ENCODE results near the gene ITGA8.

ITGA8 gene

DNA sequence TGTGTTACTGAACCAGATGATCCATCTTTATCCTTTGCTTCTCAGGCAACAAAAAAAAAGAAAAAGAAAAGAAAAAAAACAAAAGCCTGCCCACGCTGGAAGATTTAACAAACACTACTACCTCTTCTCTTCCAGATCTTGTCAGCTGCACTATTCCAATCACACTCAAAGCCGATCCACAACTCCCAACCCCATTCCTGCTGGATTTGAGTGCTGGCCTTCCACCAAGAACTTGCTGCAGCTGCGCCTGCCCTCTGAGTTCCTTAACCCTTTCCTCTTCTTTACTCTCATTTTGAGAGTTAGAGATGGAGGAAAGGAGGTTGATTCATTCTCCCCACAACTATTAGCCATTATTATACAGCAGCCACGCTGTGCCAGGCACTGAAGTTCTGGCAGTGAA is 16.0 kb upstream of the ITGA8 start:
- no peak for DNase-seq (ENCODE audit: low read depth in 2 of 3, low spot score in 2 of 3)

DNA sequence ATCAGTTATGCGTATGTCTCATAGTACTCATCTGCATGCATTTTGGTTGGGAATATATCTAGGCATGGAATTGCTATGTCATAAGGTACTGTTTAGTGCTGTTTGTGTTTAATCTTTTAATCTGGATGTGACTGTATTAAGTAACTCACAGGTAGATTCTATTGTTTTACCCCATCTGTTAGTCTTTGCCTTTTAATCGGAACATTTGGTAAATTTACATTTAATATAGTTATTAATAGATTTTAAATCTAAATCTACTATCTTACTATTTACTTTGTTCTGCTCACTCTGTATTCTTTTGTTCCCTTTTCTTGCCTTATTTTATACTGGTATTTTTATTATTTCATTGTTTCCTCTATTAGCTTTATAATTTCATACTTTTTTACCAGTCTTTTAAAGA is 10.6 kb upstream of the ITGA8 start:
- DNase-seq (ENCODE audit: low read depth in 2 of 3, low spot score in 2 of 3) = no peak

DNA sequence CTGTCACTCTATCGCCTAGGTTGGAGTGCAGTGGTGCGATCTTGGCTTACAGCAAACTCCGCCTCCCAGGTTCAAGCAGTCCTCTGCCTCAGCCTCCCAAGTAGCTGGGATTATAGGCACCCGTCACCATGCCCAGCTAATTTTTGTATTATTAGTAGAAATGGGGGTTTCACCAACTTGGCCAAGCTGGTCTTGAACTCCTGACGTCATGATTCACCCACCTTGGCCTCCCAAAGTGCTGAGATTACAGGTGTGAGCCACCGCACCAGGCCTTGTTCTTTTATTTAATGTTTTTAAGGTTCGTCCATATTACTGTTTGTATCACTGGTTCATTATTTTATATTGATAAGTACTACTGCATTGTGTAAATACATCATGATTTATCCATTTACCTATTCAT is 10.2 kb upstream of the ITGA8 start:
- DNase-seq (ENCODE audit: low read depth in 2 of 3, low spot score in 2 of 3) = no peak

DNA sequence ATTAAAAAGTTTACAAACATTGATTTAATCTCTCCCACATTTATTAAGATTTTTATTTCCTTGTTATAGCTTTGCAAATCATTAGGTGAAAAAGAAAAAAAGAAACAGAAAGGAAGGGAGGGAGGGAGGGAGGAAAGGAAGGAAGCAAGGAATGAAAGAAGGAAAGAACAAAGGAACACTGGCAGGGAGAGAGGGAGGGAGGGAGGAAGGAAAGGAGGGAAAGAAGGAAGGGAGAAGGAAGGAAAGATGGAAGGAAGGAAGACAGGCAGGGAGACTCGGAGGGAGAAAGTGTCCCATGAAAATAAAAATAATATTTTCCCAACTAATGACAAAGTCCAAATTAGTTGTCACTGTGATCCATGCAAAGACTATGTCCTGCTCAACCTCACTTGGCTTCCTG is 6.3 kb upstream of the ITGA8 start:
- no peak for DNase-seq (ENCODE audit: low read depth in 2 of 3, low spot score in 2 of 3)

DNA sequence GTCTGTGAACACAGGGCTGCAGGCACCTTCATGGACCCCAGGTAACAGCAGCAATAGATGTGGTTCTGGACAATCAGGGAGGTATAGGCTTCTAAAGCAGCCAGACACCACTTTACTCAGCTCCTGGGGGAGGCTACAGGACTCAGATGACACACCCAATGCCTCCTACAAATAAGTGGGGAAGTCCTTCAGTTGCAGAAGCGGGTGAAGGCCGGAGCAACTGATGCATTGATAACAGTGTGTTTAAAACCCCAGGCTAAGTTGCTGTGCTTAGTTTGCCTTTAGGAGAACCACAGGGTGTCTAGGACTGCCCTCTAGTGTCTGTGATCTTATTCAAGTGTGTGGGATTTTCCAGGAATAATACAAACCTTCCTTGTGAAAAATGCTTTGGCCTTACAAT is 5.9 kb upstream of the ITGA8 start:
- no peak for DNase-seq (ENCODE audit: low read depth in 2 of 3, low spot score in 2 of 3)

DNA sequence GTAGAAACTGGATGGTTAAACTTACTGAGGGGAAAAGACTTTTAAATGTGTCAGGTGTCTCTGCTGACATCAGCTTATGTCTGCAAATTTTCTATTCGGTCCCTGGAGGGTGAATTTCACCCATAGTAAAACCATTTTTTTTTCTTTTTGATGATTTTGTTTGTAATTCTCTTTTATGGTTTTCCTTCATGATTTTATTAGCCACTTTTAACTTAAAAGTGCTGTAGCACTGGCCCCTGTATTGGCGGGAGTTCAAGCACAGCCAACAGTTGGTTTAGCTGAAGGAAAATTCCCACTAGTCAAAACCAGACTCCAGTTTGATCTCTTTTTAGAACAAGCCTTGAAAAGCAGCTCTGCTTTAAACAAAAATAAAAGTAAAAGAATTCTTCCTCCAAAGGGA is 5.0 kb upstream of the ITGA8 start:
- no peak for DNase-seq (ENCODE audit: low read depth in 2 of 3, low spot score in 2 of 3)

DNA sequence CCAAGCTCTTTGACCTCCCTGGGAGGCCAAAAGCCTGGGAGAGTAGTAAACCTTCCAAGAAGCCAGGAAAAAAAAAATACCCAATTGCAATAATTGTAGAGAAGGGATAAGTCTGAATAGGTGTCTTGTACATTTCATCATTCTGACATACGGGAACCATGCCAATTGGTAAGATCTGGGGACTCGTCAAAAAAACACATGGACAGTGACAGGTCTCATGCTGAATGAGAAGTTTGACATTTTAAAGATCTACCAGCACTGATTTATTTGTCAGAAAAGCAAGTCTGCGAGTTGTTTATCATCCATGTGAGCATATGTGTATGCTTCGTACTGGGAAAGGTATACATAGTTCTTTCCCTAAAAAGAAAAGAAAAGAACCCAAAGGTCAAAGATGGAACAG is 4.1 kb upstream of the ITGA8 start:
- DNase-seq (ENCODE audit: low read depth in 2 of 3, low spot score in 2 of 3) = no peak

DNA sequence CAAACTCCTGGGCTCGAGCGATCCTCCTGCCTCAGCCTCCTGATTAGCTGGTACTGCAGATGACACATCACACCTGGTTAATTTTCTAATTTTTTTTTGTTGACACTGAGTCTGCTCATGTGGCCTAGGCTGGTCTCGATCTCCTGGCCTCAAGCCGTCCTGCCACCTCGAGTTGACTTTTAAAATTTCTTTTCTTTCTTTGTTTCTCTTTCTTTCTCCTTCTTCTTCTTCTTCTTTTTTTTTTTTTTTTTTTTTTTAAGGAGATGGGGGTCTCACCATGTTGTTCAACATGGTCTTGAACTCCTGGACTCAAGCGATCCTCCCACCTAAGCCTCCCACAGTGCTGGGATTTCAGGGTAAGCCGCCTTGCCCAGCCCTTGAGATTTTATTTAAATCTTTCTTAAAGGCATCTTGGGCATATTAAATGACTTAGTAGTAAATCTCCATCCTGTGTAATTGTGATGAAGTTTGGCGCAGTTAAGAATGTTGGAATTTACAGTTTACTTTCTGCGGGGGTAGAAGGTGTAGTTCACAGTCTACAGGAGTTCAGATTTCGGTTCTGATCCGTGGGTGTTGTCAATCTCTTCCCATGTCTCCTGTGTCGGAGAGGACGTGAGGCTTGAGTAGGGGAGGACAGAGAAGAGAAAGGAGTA is 1.0 kb upstream of the ITGA8 start:
- no peak for DNase-seq (ENCODE audit: low read depth in 2 of 3, low spot score in 2 of 3)

DNA sequence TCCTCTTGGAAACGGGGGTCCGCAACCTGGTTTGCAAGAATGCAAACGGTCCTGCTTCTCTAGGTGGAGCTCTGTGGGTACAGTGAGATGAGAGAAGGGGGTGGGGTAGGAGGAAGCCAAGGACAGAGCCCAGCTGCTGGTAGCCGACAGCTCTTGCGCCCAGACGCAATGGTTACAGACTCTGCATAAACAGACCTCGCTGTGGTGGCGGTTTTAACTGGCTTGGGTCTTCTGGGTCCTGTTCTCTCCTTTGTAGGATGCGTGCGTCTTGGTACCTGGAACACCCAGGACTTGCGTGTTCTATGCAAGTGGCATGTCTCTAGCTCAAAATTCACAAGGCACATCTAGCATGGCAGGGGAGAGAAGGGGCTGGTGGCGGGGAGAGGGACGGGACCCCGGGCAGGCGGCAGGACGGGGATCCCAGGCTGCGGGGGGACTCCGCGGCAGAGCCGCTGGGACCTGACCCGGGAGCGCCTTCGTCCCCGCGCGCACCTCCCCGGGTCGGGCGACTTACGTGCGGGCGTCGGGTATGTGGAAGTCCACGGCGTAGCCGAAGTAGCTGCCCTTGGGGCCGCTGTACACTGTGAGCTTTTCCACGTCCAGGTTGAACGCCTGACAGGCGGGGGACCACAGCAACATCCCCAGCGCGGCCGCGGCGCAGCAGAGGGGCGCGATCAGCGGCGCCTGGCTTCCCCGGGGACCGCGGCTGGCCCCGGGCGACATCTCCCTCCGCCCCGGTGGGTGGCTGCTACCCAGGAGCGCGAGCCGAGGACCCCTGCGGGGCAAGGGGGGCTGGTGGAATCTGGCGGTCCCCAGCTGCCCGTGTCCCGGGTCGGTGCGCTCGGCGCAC is 448 bp downstream of the ITGA8 start:
- no peak for DNase-seq (ENCODE audit: low read depth in 2 of 3, low spot score in 2 of 3)

DNA sequence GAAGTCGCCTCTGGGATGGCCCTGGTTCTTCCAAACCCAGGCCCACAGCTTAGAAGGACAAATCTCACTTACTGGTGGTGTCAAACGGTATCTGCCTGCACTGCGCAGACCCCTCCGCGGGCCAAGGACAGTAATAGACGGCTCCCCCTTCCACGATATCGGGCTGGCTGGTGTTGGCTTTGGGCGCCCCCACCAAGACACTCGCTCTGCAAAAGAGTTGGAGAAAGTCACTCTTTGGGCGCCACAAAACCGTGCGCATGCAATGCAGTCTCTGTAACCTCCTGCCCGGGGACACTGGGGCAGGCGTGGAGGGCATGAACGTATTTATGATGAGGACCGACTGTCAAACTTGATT is 1.1 kb downstream of the ITGA8 start:
- no peak for DNase-seq (ENCODE audit: low read depth in 2 of 3, low spot score in 2 of 3)

DNA sequence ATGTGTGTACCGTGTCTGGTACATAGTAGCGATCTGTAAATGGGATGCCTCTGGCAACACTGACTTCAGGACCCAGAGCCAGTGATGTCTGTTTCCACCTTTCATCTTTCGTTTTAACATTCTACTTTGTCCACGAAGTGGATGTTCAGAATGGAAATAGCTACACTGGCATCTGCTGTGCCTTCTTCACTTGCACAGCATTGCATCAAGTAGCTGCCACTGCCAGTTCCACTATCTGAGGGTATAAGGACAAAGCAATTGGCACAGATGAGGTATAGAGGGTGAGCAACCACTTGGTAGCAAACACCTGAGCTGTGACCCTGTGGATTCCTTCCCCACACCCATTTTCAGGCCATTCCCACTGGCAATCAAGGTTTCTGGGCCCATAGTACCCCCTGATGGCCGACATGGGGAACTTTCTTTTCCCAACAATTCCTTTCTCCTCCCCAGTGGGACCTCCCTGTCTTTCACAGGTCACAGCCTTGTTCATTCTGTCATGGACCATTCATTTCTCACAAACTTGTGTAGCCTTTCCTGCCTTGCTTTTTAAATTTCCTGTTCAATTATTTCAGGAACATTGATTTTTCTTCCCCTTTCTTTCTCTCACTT is 4.0 kb downstream of the ITGA8 start:
- no peak for DNase-seq (ENCODE audit: low read depth in 2 of 3, low spot score in 2 of 3)

DNA sequence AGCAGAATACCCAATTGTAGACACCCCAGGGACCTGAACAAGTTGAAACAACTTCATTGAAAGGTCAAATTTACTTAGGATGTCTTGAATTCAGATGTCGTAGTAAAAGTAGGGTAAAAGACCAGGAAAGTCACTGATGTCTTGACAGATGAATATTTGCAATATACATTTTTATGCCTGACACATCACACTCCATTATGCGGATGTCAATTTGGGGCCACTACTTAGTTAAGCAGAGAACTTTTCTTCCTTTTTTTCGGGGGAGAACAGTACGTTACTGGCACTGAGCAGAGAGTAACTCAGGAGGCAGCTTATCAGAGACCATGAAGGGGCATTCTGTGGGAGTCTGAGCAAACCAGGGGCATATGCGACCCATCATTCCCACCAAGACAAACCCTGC is 4.9 kb downstream of the ITGA8 start:
- DNase-seq (ENCODE audit: low read depth in 2 of 3, low spot score in 2 of 3) = no peak

DNA sequence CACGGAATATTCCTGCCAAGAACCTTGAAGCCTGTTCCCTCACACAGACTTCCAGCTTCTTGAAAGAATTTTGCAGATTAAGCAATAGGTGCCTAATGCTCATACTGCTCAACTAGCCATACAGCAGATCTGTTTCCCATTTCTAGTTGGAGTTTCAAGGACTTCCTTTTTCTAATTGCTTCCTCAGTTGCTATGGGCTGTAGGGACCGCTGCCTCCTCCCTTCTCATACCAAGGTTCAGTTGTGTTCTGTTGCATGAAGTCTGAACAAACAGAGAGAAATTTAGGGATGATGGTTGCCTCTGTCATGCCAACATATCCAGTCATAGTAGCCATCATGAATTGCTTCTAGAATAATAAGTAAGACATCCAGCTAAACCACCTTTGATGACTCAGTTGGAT is 6.8 kb downstream of the ITGA8 start:
- DNase-seq (ENCODE audit: low read depth in 2 of 3, low spot score in 2 of 3) = no peak

DNA sequence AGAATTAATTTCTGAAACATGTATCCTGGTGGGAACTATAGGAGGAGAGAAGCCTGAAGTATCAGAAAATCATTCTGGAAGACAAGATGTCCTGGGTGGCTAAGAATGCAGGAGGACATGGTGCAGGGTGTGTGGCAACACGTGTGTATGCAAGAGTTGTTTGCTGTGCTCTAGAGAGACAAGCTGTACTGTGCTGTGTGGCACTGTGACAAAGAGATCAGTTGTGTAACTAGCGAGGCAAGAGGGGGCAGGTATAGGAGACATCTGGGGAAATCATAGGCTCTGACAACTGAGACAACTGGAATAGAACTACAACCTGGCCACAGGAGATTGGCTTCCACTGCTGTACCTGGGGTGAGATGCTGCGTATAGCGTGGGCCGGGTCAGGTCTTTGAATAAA is 9.3 kb downstream of the ITGA8 start:
- no peak for DNase-seq (ENCODE audit: low read depth in 2 of 3, low spot score in 2 of 3)

DNA sequence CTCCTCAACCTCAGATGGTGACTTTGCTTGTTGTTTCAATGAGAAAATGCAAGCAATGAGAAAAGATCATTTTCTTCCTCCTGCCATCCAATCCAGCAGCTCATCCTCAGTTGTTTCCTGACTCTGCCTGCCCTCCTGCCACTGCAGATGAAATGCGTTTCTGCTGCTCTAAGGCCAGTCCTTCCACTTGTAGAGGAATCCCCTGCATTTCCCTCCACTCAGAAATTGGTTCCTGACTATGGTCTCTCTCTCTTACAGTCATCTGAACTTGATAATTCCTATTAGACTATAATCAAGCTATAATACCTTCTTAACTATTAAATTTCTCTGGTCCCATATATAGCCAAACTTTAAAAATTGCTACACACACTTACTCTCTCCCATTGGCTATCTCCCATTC is 14.4 kb downstream of the ITGA8 start:
- no peak for DNase-seq (ENCODE audit: low read depth in 2 of 3, low spot score in 2 of 3)

DNA sequence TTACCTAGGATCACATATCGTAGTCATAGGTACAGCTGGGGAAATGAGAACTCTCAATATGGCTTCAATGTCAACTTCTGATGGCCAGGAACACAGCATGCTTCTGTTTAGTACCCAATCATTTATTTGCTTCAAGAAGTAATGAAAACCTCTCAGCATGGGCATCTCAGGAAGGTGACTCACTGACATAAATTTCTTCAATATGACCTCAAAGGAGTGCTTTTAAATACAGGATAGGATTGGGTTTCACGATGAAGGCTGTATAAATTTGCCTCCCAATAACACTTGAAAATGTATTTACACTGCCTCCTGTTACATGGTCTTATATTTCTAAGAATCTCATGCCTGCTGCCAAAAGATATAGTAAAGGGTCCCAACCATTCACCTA is 15.1 kb downstream of the ITGA8 start:
- DNase-seq (ENCODE audit: low read depth in 2 of 3, low spot score in 2 of 3) = no peak

DNA sequence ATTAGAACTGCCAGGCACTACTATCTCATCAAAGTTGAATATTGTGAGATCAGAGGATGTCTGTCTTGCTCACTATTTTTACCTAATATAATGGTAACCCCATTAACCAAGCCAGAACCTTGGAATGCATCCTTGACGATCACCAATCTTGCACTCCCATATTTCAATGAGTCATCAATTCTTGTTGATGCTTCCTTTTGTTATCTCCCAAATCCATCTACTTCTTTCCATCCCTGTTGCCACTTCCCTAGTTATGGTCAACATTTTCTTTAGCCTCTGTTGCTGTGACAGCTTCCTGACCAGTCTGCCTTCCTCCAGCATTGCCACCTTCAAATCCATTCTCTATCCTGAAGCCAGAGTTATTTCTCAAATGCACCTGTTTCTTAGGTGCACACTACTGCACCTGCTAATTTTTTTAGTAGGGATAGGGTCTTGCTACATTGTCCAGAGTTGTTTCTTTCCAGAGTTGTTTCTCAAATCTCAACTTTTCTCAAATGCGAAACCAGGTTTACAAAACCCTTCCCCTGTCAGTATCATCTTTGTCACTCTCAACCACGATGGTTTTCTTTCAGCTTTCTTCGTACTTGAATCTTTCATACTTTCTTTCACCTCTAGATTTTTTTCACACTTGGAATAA is 15.7 kb downstream of the ITGA8 start:
- DNase-seq (ENCODE audit: low read depth in 2 of 3, low spot score in 2 of 3) = no peak

DNA sequence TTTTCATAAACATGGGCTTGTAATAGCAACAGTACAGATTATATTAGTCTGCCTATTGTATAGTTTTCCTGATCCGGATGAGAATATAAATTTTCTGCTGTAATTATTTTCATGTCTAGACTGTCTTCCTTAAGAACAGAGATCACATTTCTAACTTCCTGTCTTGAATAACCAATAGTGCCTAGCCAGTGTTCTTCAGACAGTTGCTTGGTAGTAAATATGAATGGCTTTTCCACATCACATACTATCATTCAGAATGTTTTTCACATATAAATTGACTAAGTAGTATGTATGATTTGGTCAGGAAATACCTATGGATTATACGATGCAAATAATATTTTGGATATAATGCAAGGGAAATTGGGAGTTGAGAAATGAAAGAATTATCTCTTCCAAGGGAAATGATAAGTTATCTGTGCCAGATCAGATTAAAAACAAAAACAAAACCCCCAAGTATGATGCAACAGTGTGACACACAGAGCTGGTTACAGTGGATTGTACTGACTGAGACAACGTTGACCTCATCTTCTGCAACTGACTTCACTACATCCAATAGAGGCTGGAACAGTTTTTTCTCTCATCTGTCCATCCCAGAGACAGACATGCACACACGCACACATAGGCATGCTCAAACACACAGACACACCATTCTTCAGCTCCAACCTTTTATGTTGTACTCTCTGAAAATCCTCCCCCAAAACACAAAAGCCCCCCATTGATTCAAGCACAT is 16.4 kb downstream of the ITGA8 start:
- no peak for DNase-seq (ENCODE audit: low read depth in 2 of 3, low spot score in 2 of 3)

DNA sequence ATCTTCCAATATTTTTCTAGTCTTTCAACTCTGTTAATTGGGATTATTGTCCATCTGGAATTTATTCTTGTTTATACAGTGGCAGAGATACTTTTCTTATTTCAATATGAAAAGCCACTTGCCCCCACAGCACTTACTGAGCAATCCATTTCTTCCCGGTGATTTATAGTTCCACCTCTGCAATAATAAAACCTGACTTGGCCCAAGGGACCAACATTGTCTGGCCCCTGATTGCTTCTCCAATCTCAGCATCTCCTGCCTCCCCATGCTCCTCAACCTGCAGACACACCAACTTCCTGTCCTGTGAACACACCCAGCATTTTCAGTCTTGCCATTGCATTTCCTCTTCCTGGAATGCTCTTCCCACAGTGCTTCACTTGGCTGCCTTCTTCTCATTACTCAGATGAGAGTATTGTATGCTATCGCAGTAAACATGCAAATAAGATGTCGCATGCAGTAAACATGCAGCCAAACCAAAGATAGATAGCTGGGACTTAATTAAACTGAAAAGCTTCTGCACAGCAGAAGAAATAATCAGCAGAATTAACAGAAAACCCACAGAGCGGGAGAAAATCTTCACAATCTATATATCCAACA is 19.5 kb downstream of the ITGA8 start:
- no peak for DNase-seq (ENCODE audit: low read depth in 2 of 3, low spot score in 2 of 3)

DNA sequence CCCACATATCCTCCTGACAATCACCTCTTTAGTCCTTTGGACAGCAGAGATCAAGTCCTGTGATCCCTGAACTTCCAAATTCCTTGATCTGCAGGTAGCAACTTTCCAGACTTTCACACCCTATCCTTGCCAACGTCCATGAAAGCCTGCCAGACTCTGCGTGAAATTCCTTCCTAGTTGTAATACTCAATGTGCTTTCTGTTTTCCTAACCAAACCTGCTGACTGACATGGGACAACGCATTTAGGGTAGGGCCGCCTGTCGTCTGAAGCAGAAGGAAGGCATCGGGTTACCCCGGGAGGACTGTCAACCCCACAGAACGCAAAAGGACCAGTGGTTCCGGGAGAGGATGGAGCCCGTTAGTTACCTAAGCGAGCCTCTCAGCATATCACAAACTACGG is 23.9 kb downstream of the ITGA8 start:
- DNase-seq (ENCODE audit: low read depth in 2 of 3, low spot score in 2 of 3) = no peak

DNA sequence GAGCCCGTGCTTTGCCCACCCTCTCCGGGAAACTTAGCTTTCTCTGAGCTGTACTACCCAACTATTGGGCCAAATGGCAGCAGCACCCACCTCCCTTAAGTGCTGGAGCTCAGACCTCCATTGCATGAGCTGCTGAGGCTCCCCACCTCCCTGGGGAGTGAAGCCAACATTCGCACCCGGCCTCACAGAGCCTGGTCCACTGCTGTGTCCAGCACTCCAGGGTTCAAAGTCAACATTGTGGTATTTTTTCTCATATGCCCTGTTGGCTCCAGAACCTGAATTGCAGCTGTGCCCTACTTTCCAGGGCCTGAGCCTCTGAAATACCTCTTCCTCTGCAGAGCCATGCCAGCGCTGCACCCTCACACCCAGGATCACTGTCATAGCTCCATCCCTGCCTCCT is 29.7 kb downstream of the ITGA8 start:
- no peak for DNase-seq (ENCODE audit: low read depth in 2 of 3, low spot score in 2 of 3)
